Activated T-cell treated with anti-CD3 and anti-CD28 coated beads for 4 hours (primary cell): ENCODE measurements around the gene EPB41L4A.
A peak's percentile ranks its signal among the peaks of the same experiment; 100 is the strongest.

ENCODE experiments used
- DNase-seq: peaks from one replicate; pipeline ENCODE4 v3.0.0-alpha.2; 2020

EPB41L4A gene

GRCh38 chr5:112202694-112203093 lies 216.4 kb downstream of the EPB41L4A start:
- DNase-seq: no peak

DNA sequence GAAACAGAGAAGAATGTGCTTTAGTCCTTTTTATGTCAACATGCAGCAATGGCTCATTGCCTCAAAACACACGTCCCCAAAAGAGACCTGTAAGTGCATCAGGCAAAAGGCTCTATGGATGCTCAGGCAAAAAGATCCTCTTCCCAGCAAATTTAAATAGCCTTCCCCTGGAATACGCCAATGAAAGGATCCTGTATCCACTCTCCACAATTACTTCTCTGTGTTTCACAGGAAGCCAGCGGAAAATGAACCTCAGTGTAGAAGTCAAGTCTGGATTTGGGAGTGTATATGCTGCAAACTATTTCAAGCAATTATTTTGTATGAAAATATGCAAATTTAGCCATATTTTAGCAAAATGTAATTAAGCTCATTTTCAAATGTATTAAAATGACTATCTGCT lies 217.9 kb downstream of the EPB41L4A start:
- DNase-seq: no peak

GRCh38 chr5:112200131-112200530 lies 218.9 kb downstream of the EPB41L4A start:
- DNase-seq: no peak

DNA sequence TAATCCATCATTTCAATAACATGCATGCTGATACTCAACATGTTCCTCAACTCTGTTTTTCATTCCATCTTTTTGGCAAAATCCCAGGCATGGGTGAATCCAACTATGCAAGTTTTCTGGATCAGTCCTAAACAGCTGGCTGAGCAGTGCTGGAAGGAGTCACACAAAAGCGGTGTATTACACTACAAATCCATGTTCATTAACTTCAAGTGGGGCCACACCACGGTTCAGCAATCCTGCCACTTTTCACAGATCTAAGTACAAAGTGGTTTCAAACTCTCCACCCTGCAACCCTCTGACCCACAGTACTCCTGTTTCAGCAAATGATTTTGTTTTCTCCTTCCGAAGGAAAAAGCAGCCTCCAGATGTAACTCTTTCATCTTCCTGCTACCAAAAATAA lies 222.5 kb downstream of the EPB41L4A start:
- no peak for DNase-seq

- no peak for DNase-seq
Measured at GRCh38 chr5:112195924-112196323, 223.2 kb downstream of the EPB41L4A start.

GRCh38 chr5:112192866-112193265 lies 226.2 kb downstream of the EPB41L4A start:
- DNase-seq: no peak

- no peak for DNase-seq
Measured at GRCh38 chr5:112192072-112192471, 227.0 kb downstream of the EPB41L4A start.

GRCh38 chr5:112189391-112189790 lies 229.7 kb downstream of the EPB41L4A start:
- DNase-seq: no peak

DNA sequence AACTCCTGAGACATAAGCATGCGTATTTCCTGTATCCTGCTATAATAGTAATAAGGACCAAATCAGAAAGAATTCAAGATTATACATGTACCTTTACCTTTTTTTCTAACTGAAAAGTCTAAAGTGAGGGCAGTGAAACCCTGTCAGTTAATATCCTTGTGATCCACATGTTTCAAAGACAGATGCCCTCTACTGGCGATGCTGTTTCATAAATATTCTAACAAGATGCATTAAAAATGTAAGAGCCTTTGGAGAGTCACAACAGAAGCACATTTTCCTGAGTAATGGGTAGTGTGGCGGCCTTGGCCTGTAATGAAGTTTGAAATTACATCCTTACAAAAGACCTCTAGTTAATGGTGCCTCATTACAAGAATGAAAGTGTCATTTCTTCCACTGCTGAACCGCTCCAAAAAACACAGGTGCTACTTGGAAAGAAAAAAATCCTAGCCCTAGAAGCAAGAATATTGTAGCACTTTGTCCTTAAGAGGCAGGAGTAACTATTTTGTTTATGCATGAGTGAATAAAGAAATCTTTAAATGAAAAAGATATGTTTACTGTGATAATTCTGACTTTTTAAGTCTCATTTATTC lies 232.6 kb downstream of the EPB41L4A start:
- no peak for DNase-seq

GRCh38 chr5:112183874-112184273 lies 235.2 kb downstream of the EPB41L4A start:
- DNase-seq: no peak

DNA sequence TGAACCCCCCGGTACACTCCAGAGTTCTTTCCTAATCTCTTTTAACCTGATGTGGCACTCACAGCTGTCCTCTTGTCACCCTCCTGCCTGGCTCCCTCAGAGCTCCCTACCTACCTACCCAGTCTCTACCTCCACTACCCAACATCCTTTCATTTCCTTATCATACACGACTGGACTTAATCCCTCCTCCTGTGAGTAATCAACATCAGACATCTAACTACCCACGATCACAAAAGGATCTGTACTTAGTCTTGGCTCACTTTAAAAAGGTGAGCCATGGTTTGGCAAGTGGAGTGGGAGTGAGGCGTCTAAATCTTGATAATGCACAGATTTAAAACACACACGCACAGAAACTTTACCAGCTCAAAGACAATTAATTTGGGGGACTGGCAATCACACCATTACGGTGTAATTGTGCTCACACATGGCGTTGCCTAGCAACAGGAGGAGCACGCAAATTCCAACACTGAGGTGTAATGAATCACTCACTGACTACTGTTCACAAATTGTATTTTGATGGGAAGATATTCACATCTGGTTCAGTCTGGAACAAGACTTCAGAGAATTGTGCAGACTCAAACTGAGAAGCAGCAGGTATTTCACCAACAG lies 235.9 kb downstream of the EPB41L4A start:
- DNase-seq: no peak

- no peak for DNase-seq
Measured at GRCh38 chr5:112179290-112179689, 239.8 kb downstream of the EPB41L4A start.

DNA sequence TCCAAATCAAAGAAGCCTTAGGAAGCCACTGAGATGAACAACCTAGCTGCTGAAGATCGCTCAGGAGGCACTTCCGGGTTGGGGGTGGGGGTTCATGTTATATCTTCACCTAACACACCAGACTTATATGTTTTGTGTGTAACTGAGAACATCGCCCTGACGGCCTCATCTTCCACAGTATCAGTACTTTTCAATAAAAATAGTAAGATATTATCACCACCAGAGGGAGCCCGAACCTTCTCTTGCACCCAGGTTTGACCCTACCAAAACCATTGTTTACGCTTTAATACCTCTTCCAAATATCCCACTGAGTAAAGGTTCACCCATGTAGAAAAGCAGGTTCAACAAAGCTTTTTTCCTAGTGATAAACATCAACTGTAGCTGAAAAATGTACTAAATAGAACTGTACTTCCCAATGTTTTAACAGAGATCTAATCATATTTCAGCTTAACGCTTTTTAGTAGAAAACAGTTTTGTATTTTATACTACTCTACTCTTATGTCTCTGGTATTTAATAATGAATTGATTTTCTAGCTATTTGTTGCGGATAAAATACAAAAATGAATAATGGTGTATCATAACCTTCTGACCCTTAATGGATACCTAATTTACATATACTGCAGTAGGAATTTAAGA lies 244.0 kb downstream of the EPB41L4A start:
- no peak for DNase-seq

DNA sequence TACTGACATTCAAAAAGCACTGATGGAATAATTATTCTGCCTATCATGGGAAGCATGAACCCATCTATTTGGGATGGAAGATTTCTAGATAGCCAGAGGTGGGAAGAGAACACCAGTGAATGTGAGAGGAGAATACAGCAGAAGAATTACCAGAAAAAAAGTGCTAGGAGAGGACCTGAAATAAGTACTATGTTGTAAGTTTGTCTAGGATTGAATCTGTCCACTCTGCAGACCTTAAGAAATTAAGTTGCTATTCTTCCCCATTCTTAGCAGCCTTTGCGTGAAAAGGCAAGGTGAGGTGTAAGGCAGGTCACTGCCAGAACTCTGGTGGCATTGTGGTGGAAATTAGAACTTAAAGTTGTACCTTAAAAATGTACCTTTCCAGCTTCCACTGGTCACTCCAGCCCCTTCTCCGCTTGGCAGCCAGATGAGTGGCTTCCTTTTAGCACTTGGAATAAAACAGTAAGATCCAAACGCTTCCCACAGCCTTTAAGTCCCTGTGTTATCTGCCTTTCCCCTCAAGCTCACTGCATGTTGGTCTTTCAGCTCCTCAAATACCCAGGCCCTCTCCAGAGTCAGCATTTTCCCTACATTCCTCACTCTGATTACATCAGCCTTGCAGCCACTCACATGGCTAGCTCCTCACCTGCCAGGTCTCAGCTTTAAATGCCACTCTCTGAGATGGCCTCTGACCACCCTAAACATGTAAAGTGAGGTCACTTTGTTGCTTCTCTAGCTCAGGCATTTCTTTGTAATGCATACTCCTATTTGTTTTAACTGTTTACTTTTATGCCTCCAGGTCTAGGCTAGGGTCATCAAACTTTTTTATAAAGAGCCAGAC lies 253.0 kb downstream of the EPB41L4A start:
- no peak for DNase-seq

GRCh38 chr5:112165399-112165798 lies 253.7 kb downstream of the EPB41L4A start:
- no peak for DNase-seq

DNA sequence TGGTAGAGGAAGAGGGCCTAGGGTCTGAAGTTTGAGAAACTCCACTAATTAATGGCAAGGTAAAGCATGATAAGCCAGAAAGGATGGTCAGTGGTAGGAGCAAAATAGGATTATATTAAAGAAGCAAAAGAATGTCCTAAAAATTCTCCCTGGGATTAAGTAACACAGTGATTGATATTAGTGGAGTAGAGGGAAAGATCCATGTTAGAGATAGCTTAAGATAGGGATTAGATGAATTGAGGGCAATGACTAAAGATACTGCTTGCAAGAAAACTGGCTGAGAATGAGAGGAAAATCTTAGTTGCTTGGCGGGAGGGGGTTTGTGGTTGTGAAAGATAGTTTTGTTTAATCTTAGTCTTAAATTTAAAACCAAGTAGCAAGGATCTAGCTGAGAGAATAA lies 255.6 kb downstream of the EPB41L4A start:
- DNase-seq: no peak

DNA sequence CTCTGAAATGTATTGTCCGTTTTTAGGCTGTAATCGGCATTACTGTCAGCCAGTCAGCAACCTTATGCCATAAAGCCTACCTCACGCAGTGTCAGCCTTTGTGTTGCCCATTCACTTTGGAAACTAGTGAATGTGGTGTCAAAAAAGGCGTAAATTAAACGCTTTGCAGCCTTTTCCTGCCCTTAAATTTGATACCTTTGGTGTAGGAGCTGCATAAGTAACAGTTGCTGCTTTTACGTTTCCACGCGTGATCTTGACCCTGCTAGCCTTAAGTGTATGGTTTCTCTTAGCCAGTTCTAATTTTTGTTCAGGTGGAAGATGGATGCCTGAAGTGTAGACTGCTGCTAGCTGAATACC lies 257.7 kb downstream of the EPB41L4A start:
- DNase-seq: no peak

GRCh38 chr5:112160652-112161391 lies 258.3 kb downstream of the EPB41L4A start:
- peak; percentile 93 for DNase-seq

- no peak for DNase-seq
Measured at GRCh38 chr5:112159435-112159834, 259.6 kb downstream of the EPB41L4A start.

DNA sequence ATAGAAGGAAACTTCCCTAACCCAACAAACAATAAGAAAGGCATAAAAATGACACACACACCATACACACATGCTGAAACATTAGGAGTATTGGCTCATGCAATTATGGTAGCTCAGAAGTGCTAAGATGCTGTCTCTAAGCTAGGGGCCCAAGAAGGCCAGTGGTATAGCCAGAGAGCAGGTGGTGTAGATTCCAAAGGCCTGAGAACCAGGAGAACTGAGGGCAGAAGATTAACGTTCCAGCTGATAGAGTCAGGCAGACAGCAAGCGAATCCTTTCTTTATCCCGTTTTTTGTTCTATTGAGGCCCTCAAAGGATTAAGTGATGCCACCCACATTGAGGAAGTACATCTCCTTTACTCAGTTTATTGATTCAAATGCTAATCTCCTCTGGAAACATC lies 262.9 kb downstream of the EPB41L4A start:
- DNase-seq: no peak

- DNase-seq: no peak
Measured at GRCh38 chr5:112154940-112155686, 264.0 kb downstream of the EPB41L4A start.

GRCh38 chr5:112149727-112150126 lies 269.4 kb downstream of the EPB41L4A start:
- no peak for DNase-seq
